GM19463 (cell line): ENCODE measurements around the gene GFY.

ENCODE experiments used
- ATAC-seq: cut with Tn5 transposase; IDR thresholded peaks from one replicate; pipeline ENCODE4 v1.9.1; 2021; ENCODE audit warnings: mild to moderate bottlenecking, moderate library complexity; ENCODE audit not compliant: unreplicated experiment

The GFY gene, protein sequence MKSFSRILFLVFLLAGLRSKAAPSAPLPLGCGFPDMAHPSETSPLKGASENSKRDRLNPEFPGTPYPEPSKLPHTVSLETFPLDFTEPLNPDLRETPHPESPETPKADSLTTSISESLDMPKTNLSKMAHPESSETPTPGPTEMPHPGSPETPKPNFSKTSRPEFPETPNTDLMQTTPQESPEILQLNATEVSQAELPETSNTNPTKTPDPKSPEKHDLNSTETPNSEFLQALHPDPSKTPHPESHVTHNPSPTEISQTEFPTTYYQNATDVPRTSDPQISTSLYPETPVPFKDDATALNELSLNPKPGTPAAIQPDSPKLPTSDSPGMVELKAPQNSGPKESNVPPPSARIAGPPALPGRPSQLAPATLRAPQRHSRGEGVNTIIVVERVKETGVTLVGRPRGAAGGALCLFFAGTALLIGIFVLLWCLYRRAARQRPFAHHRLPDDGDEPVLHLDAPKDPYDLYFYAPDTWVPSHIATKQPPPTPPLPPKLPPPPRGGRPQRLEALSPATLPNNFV

GRCh38 chr19:49425178-49425577 lies at the start of gene GFY:
TSS of gene GFY (plus strand) at chr19:49425388. CDS start at chr19:49426431, 1,043 bp downstream.
- no peak for ATAC-seq

DNA sequence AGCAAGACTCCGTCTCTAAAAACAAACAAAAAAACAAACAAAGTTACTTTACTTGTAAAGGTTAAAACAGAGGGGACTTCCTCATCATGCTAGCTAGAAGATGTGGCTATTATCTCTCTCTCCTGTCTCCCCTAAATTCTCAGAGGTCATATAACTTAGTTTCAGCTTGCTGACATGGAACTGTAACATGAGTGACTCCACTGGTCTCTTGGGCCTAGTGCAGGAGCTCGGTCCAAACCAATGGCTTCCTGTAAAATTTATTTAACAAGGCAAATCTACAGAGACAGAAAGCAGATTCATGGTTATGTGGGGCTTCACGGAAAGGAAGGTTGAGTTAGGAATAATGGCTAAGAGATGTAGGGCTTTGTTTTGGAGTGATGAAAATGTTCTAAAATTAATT lies 46.7 kb upstream of the GFY start:
- ATAC-seq: no peak

- ATAC-seq: no peak
Measured at GRCh38 chr19:49380391-49380790, 44.8 kb upstream of the GFY start.

- no peak for ATAC-seq
Measured at GRCh38 chr19:49382639-49383038, 42.5 kb upstream of the GFY start.

DNA sequence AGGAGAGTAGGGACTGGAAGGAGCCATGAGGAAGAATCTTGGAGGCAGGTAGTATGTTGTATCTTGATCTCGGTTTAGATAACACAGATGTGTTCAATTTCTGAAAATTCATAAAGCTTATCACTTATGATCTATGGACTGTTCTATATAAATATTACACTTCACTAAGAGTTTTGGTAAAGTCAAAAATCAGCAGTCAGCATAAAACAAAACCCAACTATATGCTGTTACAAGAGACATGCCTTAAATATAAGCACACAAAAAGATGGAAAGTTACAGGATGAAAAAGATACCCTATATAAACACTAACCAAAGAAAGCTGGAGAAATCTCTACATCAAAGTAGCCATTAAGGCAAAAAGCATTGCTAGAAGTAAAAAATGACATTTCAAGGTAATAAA lies 41.6 kb upstream of the GFY start:
- ATAC-seq: no peak

DNA sequence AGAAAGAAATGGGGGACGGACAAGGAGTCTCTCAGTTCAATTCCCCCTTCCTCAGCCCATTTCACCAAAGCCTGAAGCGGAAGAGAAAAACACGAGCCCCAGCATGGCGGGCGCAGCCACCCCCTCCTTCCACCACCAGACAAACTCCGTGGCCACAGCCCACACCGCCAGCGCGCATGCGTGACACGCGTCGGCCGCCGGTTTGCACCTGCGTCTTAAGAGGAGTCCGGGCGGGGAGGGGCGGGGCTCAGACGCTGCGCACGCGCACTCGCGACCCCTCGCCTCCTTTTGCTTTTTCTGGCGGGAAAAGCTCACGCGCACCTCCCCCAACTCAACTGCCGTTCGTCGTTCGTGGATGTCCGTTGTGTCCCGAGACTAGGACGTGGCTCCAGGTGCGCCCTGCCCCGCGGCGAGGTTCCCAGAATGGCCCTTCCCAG lies 37.2 kb upstream of the GFY start, which contains the start of gene KASH5:
Gene KASH5 (plus strand): TSS at position 314 of the 437 bp plus-strand sequence. CDS start 2,635 bp downstream, outside the sequence.
- ATAC-seq: no peak

DNA sequence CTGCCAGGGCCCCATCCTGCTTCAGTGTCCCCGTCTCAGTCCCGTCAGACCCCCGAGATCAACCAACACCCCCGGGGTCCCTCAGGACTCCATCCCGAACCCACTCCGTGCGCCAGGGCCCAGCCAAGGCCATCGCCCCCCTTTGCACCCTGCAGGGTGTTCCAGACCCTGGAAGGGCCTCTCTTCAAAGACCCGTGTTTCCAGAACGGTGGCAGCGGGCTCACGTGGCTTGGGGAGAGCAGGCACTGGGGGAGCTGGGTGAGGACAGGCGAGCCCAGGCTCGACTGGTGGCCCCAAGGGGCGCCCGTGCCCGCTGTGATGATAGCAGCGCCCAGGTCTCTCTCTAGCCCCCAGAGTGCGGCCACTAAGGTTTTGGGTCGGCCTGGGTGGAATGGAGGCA lies 35.8 kb upstream of the GFY start:
- ATAC-seq: no peak

DNA sequence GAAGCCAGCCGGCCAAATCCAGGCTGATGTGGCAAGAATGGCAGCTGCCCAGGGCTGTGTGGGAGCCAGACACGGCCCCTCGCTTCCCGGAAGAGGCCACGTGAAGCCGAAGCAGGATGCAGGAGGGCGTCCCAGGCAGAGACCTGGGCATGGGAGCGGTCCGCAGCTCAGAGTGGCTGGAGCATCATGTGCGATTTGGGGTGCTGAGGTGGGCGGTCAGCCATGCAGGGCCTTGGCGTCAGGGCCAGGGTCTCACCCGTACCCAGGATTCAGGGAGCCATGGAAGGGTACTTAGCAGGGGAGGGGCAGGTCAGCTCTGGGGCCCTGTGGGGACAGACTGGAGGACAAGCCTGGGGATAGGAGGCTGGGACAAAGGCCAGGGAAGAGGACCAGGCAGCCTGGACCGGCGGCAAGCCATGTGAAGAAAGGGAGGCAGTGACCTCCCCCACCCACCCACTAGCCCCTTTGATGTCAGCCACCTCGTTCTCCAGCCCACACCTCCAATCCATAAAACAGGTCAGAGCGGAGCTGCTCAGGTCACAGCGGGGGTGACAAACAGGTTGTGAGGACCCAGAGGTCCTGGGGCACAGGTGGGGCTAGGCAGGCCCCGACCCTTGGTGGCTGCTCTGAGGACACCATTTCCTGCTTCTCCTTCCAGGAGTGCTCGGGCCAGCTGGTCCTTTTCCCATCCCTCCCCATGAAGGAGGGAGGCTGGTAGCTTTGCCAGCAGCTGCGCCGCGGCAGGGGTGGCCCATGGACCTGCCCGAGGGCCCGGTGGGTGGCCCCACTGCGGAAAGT lies 34.9 kb upstream of the GFY start:
- no peak for ATAC-seq

- no peak for ATAC-seq
Measured at GRCh38 chr19:49390929-49391359, 34.2 kb upstream of the GFY start.

- ATAC-seq: peak; percentile 56
Measured at GRCh38 chr19:49391581-49392399, 33.4 kb upstream of the GFY start.

- no peak for ATAC-seq
Measured at GRCh38 chr19:49393881-49394280, 31.3 kb upstream of the GFY start.

- no peak for ATAC-seq
Measured at GRCh38 chr19:49395581-49396407, 29.4 kb upstream of the GFY start.

- no peak for ATAC-seq
Measured at GRCh38 chr19:49396738-49397505, 28.3 kb upstream of the GFY start.

- ATAC-seq: no peak
Measured at GRCh38 chr19:49398001-49398615, 27.1 kb upstream of the GFY start.

DNA sequence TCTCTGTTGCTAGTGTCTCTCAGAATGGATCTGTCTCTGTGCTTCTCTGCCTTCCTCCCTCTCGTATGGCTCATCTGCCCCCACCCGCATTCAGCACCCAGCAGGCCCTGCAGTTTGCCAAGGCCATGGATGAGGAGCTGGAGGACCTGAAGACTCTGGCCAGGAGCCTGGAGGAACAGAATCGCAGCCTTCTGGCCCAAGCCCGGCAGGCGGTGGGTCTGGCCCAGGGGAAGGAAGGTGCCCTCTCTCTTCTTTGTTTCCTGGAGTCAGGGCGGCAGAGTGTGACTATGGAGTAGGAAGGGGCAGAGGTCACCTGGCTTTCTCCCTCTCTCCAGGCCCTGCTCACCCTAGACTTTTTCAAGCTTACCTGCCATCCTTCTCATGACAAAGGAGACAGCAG lies 26.3 kb upstream of the GFY start:
- no peak for ATAC-seq

DNA sequence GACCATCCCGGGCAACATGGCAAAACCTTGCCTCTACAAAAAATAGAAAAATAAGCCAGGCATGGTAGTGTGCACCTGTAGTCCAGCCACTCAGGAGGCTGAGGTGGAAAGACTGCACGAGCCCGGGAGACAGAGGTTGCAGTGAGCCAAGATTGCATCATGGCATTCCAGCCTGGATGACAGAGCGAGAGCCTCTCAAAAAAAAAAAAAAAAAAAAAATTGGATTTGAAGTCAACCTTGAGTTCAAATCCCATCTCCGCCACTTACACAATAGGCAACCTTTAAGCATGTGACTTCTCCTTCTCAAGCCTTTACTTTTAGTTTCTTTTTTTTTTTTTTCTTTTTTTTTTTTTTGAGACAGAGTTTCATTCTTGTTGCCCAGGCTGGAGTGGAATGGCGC lies 25.2 kb upstream of the GFY start:
- ATAC-seq: no peak

- ATAC-seq: no peak
Measured at GRCh38 chr19:49403404-49404187, 21.6 kb upstream of the GFY start.

DNA sequence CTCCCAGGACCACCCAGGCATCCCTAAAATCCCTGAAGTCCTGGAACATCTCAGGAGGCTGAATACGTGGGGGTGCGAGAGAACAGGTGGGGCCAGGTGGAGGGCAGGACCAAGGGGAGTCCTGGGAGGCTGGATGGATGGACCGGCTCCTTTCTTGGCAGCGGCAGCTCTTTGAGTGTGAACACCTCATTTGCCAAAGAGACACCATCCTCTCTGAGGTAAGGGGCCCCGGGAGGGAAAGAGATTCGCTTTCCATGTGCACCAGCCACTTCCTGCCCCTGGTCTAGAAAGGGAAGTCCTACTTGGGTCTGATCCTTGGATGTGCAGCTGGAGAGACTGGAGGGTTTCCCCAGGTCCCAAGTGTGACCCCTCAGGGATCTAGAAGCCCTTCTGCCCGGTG lies 18.1 kb upstream of the GFY start:
- ATAC-seq: no peak
